ENCODE measurements around the gene PTPRD.

Gene PTPRD

GRCh38 chr9:8888591-8888990 lies 1724.2 kb downstream of the PTPRD start:
- no peak overlapping the region for H3K4me3 ChIP-seq (ENCODE audit: low read depth, low read length)
- H3K27ac ChIP-seq (ENCODE audit: extremely low read depth, low read depth, low read length) = no peak overlapping the region
- H3K4me1 ChIP-seq (ENCODE audit: control insufficient read depth, insufficient read depth, low read length) = peaks cover 3% of the 10 kb centered on the region; the same call in 1 of the 2 replicates
- POLR2A ChIA-PET = no interaction called here
- no peaks in the 10 kb centered on the region for H3K9me3 ChIP-seq (ENCODE audit: control insufficient read depth, insufficient read depth, low read depth, low read length)
- CTCF ChIA-PET = no interaction called here
- TF ChIP-seq ZNF274 (IDR thresholded peaks at IDR 0.05; ENCODE audit: low read length) (no peak), ZNF274 (tag by site-specific recombination; IDR thresholded peaks at IDR 0.05; ENCODE audit: borderline replicate concordance) (no peak), ZNF16 (tag by site-specific recombination; IDR thresholded peaks at IDR 0.05; ENCODE audit: low read depth) (no peak), ZNF302 (tag by site-specific recombination; IDR thresholded peaks at IDR 0.05; ENCODE audit: low read depth) (no peak), ZNF830 (tag by site-specific recombination; IDR thresholded peaks at IDR 0.05; ENCODE audit: low read depth) (no peak), ZNF132 (tag by site-specific recombination; IDR thresholded peaks at IDR 0.05; ENCODE audit: borderline replicate concordance) (no peak), ZNF600 (tag by site-specific recombination; IDR thresholded peaks at IDR 0.05) (no peak), ZNF555 (tag by site-specific recombination; conservative IDR thresholded peaks at IDR 0.05) (no peak), ZNF776 (tag by site-specific recombination; IDR thresholded peaks at IDR 0.05; ENCODE audit: borderline replicate concordance) (no peak), SCRT2 (tag by site-specific recombination; IDR thresholded peaks at IDR 0.05) (no peak)
- TF ChIP-seq, protein P1, sequence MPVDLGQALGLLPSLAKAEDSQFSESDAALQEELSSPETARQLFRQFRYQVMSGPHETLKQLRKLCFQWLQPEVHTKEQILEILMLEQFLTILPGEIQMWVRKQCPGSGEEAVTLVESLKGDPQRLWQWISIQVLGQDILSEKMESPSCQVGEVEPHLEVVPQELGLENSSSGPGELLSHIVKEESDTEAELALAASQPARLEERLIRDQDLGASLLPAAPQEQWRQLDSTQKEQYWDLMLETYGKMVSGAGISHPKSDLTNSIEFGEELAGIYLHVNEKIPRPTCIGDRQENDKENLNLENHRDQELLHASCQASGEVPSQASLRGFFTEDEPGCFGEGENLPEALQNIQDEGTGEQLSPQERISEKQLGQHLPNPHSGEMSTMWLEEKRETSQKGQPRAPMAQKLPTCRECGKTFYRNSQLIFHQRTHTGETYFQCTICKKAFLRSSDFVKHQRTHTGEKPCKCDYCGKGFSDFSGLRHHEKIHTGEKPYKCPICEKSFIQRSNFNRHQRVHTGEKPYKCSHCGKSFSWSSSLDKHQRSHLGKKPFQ (tag by site-specific recombination; IDR thresholded peaks at IDR 0.05) = no peak
- H3K36me3 ChIP-seq (ENCODE audit: control insufficient read depth in 2 of 2, insufficient read depth in 1 of 2, low read length in 2 of 2) = no peaks in the 10 kb centered on the region

GRCh38 chr9:8887369-8887768 lies 1725.4 kb downstream of the PTPRD start:
- Histone ChIP-seq H3K9me3 (ENCODE audit: control insufficient read depth, insufficient read depth, low read depth, low read length) (no peaks in the 10 kb centered on the region), H3K36me3 (ENCODE audit: control insufficient read depth in 2 of 2, insufficient read depth in 1 of 2, low read length in 2 of 2) (no peaks in the 10 kb centered on the region), H3K4me3 (ENCODE audit: low read depth, low read length) (no peak overlapping the region), H3K27ac (ENCODE audit: extremely low read depth, low read depth, low read length) (no peak overlapping the region), H3K4me1 (ENCODE audit: control insufficient read depth, insufficient read depth, low read length) (peaks cover 3% of the 10 kb centered on the region; the same call in 1 of the 2 replicates)
- POLR2A ChIA-PET = no interaction called here
- TF ChIP-seq ZNF707 (tag by site-specific recombination; IDR thresholded peaks at IDR 0.05) = no peak
- peak; percentile 86 for TF ChIP-seq PRDM6 (tag by site-specific recombination; IDR thresholded peaks at IDR 0.05)
- TF ChIP-seq SCRT2 (tag by site-specific recombination; IDR thresholded peaks at IDR 0.05) = 0 out of 2 replicates have a peak, but pooled peaks have one; percentile 11
- TF ChIP-seq ZNF704 (tag by site-specific recombination; IDR thresholded peaks at IDR 0.05) = no peak
- TF ChIP-seq FEZF1 (tag by site-specific recombination; IDR thresholded peaks at IDR 0.05) = peak; percentile 39; the same call in 1 of the 2 replicates
- no peak for TF ChIP-seq ZBTB21 (tag by site-specific recombination; IDR thresholded peaks at IDR 0.05)
- TF ChIP-seq ZNF10 (tag by site-specific recombination; IDR thresholded peaks at IDR 0.05) = no peak
- peak; percentile 14; the same call in 1 of the 2 replicates for TF ChIP-seq OSR2 (tag by site-specific recombination; IDR thresholded peaks at IDR 0.05)
- TF ChIP-seq SETDB1 (IDR thresholded peaks at IDR 0.05; ENCODE audit: insufficient read length, low read length) = no peak
- TF ChIP-seq ZNF138 (tag by site-specific recombination; IDR thresholded peaks at IDR 0.05; ENCODE audit: borderline replicate concordance) = no peak
- TF ChIP-seq ZSCAN30 (tag by site-specific recombination; IDR thresholded peaks at IDR 0.05) = no peak
- TF ChIP-seq TCF7L2 (IDR thresholded peaks at IDR 0.05; ENCODE audit: borderline replicate concordance, low read depth, low read length) = peak; percentile 53; the same call in 1 of the 2 replicates
- CTCF ChIA-PET = interaction anchor here (1.3 kb wide), 1 partner anchor 8 kb away, joined by 4 read pairs; no protein-coding TSS in a partner anchor
